Heart right ventricle (tissue), 16 donors: Measurements from ENCODE around the gene COLQ. TPM values are rescaled to one million over a fixed set of nuclear protein-coding genes. Genes with fewer than 3 reads are reported as not detected.

Experiments used
- ATAC-seq, 8 donors: fragments of 200-7000 bp; cut with Tn5 transposase; one replicate each; pipeline ENCODE4 v1.9.1; 2020; ENCODE audit warnings: mild to moderate bottlenecking in 8 of 8, moderate library complexity in 8 of 8, moderate number of reproducible peaks in 1 of 8
- DNase-seq, 2 donors: peaks; one replicate each; pipeline ENCODE4 v3.0.0-alpha.2; 2020
- H3K27ac ChIP-seq, 10 donors: fragments of 200-600 bp; sonication (generic) in 2 of 10; one replicate each; pipeline versions ENCODE4 v1.5.0 to v1.8.0; 2020 to 2022; ENCODE audit warnings: mild to moderate bottlenecking in 3 of 10
- H3K27me3 ChIP-seq, 7 donors: fragments of 200-600 bp; one replicate each; pipeline ENCODE4 v1.8.0; 2021 to 2022; ENCODE audit warnings: mild to moderate bottlenecking in 2 of 7
- H3K36me3 ChIP-seq, 9 donors: fragments of 200-600 bp; sonication (generic) in 1 of 9; one replicate each; pipeline versions ENCODE4 v1.5.0 to v1.8.0; 2020 to 2022; ENCODE audit warnings: mild to moderate bottlenecking in 2 of 9
- H3K4me1 ChIP-seq, 9 donors: fragments of 200-600 bp; sonication (generic) in 1 of 9; one replicate each; pipeline versions ENCODE4 v1.5.0 to v1.8.0; 2020 to 2022; ENCODE audit warnings: mild to moderate bottlenecking in 4 of 9
- H3K4me3 ChIP-seq, 10 donors: fragments of 200-600 bp; sonication (generic) in 2 of 10; one replicate each; pipeline versions ENCODE4 v1.5.0 to v1.8.0; 2020 to 2022; ENCODE audit warnings: mild to moderate bottlenecking in 7 of 10, moderate library complexity in 2 of 10
- H3K9me3 ChIP-seq, 11 donors: fragments of 200-600 bp in 10 of 11; sonication (generic) in 2 of 11; one replicate each; pipeline versions ENCODE4 v1.5.0 to v1.8.0; 2013 to 2022; ENCODE audit warnings: mild to moderate bottlenecking in 2 of 11, control low read depth in 1 of 11, moderate library complexity in 1 of 11
- WGBS, 2 donors: extraction: QIAGEN DNeasy Blood & Tissue Kit; methylation state at CpG; one replicate each; pipeline ENCODE4 v1.1.7; 2013; ENCODE audit warnings: inconsistent platforms in 1 of 2; 5-methylcytosine and 5-hydroxymethylcytosine counted together
- intact Hi-C, 10 donors: fragments of 100-400 bp; cut with DNase I; formaldehyde crosslinking; loops; one replicate each; pipeline versions ENCODE4 v1.11.1 to v1.14.2; 2022
- microRNA-seq, 2 donors: library from miRNA; unstranded; fragments of <30 nt; microRNA quantifications; one replicate each; pipeline ENCODE4 v1.2.0, GENCODE V29; 2021
- polyA plus RNA-seq, 2 donors: library from polyadenylated mRNA; stranded (reverse); fragments of 200-250 nt; gene quantifications; one replicate each; pipeline ENCODE4 v1.2.3, GENCODE V29; 2013
- total RNA-seq, 10 donors: library from RNA; stranded (reverse); fragmentation: NEBNext Ultra II Directional in 3 of 10; extraction: Animal tissue kit (Norgen Biotek cat#: 25700) in 3 of 10; gene quantifications; one replicate each; pipeline versions ENCODE4 v1.2.1 to v1.2.4, GENCODE V29; 2021 to 2023
- TF ChIP-seq, protein P1 (sequence below), 9 donors: fragments of 200-600 bp; sonication (generic) in 2 of 9; IDR thresholded peaks; one replicate each; pipeline versions ENCODE4 v1.5.0 to v1.8.0; 2021 to 2022; ENCODE audit warnings: antibody characterized with exemption in 9 of 9, mild to moderate bottlenecking in 5 of 9, moderate library complexity in 1 of 9
- donor health status: Arrhythmogenic right ventricular cardiomyopathy.
- donor health status: ischemic (EF 13 %, LVEDD 7.1; RV severe dilation, severe dysfunction).
- donor health status: healthy with polysubstance abuse.
- donor health status: DM: no; HTN: yes; CAD: no.
- donor health status: DM: no; HTN: no; CAD: no.
- donor health status: ischemic (EF 25% LVEDD 6.9; RV normal size, moderate dysfunction).
- donor health status: ischemic (EF 25% LVEDD 5.7; RV mildly dilated, moderate dysfunction).
- donor health status: healthy.
- donor health status: DM: yes; HTN: yes; CAD: no.
- donor health status: Ischemic cardiomyopathy.
- donor health status: ischemic (EF 35%, LVEDD 5.7; RV mildly dilated, moderate dysfunction).
- donor health status: nonischemic (EF 11% LVEDD 7.7; RV severe dilation, severe dysfunction).
- donor health status: DM: yes; HTN: yes; CAD: no.
- donor health status: PGD.
- donor health status: ischemic (EF 29% LVEDD 5.4; RV normal size, mild dysfunction).
- donor health status: nonischemic (EF 23%, LVEDD 6.1; RV moderate dilation, normal function).

The COLQ gene
- total and polyA plus RNA-seq, 12 donors = 0.85 to 23.3 (median 13.0) TPM

DNA sequence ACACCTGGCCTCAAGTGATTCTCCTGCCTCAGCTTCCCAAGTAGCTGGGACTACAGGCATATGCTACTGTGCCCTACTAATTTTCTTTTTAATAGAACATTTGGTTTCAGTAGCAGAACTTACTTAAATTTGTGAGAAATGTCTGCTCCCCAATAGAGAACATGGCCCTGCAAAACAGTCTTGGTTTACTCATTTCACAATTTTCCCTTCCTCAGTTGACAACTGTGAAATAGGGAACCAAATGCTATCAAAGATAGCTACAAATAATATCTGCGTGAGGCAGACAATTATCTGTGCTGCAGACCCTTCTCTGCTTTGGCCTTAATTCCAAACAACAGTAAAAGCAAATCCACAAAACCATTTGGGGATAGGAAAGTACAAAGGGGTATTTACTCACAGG, 116.7 kb downstream of the COLQ start:
- 89% methylated on average over 1 of the region's 1 CpG for WGBS, 2 donors
- Histone ChIP-seq H3K4me1 (peaks cover 0 to 34% (median 0%) of the 10 kb centered on the region in 9 donors), H3K4me3 (no peak overlapping the region), H3K27ac (peak overlapping the region in 1 of 10 donors; percentile 55), H3K9me3 (no peaks in the 10 kb centered on the region), H3K27me3 (no peaks in the 10 kb centered on the region), H3K36me3 (peaks cover 0 to 20% (median 0%) of the 10 kb centered on the region in 9 donors)
- no peak for DNase-seq
- ATAC-seq = no peak
- TF ChIP-seq, protein P1, sequence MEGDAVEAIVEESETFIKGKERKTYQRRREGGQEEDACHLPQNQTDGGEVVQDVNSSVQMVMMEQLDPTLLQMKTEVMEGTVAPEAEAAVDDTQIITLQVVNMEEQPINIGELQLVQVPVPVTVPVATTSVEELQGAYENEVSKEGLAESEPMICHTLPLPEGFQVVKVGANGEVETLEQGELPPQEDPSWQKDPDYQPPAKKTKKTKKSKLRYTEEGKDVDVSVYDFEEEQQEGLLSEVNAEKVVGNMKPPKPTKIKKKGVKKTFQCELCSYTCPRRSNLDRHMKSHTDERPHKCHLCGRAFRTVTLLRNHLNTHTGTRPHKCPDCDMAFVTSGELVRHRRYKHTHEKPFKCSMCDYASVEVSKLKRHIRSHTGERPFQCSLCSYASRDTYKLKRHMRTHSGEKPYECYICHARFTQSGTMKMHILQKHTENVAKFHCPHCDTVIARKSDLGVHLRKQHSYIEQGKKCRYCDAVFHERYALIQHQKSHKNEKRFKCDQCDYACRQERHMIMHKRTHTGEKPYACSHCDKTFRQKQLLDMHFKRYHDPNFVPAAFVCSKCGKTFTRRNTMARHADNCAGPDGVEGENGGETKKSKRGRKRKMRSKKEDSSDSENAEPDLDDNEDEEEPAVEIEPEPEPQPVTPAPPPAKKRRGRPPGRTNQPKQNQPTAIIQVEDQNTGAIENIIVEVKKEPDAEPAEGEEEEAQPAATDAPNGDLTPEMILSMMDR (IDR thresholded peaks at IDR 0.05) = no peak
- intact Hi-C loops = loop anchor here in 9 of 10 donors (2.0 to 10.0 kb wide), 5 partner anchors 137 to 290 kb away; partner anchors contain the start of gene CAPN7 (in 1 of the 9)

DNA sequence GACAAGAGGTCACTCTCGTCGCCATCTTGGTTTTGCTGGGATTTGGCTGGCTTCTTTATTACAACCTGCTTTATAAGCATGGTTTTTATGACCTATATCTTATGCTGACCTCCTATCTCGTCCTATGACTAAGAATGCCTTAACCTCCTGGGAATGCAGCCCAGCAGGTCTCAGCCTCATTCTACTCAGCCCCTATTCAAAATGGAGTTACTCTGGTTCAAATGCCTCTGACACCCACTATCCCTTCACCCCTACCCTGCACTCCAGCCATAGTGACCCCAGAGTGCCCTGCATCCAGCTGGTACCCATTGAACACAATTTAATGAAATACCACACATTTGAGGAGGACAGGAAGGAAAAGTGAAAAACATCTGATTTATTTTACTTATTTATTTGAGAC, 117.5 kb downstream of the COLQ start:
- 82 to 86% methylated on average over 3 of the region's 3 CpGs for WGBS, 2 donors
- H3K27me3 ChIP-seq = no peaks in the 10 kb centered on the region
- intact Hi-C loops = loop anchor here in 6 of 10 donors (2.0 to 10.0 kb wide), 4 partner anchors 199 to 289 kb away; partner anchors contain the start of gene CAPN7 (in 1 of the 6)
- DNase-seq (no peak), ATAC-seq (no peak)
- no peak overlapping the region for H3K4me3 ChIP-seq
- TF ChIP-seq, protein P1 (IDR thresholded peaks at IDR 0.05) = no peak
- peaks cover 0 to 12% (median 0%) of the 10 kb centered on the region in 9 donors for H3K36me3 ChIP-seq
- peaks cover 0 to 26% (median 0%) of the 10 kb centered on the region in 9 donors for H3K4me1 ChIP-seq
- H3K27ac ChIP-seq = peak overlapping the region in 1 of 10 donors; percentile 8
- H3K9me3 ChIP-seq = no peaks in the 10 kb centered on the region

DNA sequence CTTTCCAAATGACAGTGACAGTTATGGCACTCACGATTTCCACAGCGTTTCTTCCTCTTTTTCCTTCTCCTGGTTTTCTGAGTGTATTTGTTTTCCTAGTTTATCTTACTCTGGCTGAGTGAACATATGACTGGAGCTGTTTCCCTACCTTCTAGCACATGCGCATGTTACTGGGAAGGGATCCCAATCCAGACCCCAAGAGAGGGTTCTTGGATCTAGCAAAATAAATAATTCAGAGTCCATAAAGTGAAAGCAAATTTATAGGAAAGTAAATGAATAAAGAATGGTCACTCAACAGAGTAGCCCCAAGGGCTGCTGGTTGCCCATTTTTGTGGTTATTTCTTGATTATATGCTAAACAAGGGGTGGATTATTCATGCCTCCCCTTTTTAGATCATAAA, 118.0 kb downstream of the COLQ start:
- peaks cover 0 to 7% (median 0%) of the 10 kb centered on the region in 9 donors for H3K36me3 ChIP-seq
- WGBS, 2 donors = 47 to 65% methylated on average over 3 of the region's 3 CpGs
- no peaks in the 10 kb centered on the region for H3K9me3 ChIP-seq
- H3K27ac ChIP-seq = peak overlapping the region in 1 of 10 donors; percentile 8
- no peak for DNase-seq
- H3K4me1 ChIP-seq = peaks cover 0 to 23% (median 0%) of the 10 kb centered on the region in 9 donors
- intact Hi-C loops = loop anchor here in 5 of 10 donors (5.0 to 10.0 kb wide), 3 partner anchors 199 to 289 kb away; partner anchors contain the start of gene CAPN7 (in 1 of the 5)
- no peak overlapping the region for H3K4me3 ChIP-seq
- H3K27me3 ChIP-seq = no peaks in the 10 kb centered on the region
- no peak for ATAC-seq
- TF ChIP-seq, protein P1 (IDR thresholded peaks at IDR 0.05) = no peak

DNA sequence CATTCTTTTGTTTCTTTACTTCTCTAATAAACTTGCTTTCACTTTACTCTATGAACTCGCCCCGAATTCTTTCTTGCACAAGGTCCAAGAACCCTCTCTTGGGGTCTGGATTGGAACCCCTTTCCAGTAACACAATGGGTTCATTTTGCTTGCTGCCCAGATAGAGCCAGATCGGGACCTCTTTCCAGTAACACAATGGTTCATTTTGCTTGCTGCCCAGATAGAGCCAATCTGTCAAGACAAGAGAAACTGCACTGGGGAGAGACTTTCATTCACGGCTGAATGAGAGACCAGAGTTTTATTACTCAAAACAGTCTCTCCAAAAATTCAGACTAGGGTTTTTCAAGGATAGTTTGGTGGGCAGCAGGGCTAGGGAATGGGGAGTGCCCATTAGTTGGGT, 119.6 kb downstream of the COLQ start:
- WGBS, 2 donors = 82 to 83% methylated on average over 4 of the region's 4 CpGs
- intact Hi-C loops = loop anchor here in 5 of 10 donors (5.0 to 10.0 kb wide), 3 partner anchors 197 to 287 kb away; partner anchors contain the start of gene CAPN7 (in 1 of the 5)
- H3K36me3 ChIP-seq = peaks cover 0 to 3% (median 0%) of the 10 kb centered on the region in 9 donors

More for the DNA sequence above, 119.6 kb downstream of the COLQ start:
- H3K9me3 ChIP-seq = peaks cover 0 to 6% (median 0%) of the 10 kb centered on the region in 11 donors
- H3K27ac ChIP-seq = no peak overlapping the region
- no peaks in the 10 kb centered on the region for H3K27me3 ChIP-seq
- H3K4me1 ChIP-seq = peaks cover 0 to 23% (median 0%) of the 10 kb centered on the region in 9 donors
- no peak for DNase-seq
- ATAC-seq = no peak
- TF ChIP-seq, protein P1 (IDR thresholded peaks at IDR 0.05) = no peak
- H3K4me3 ChIP-seq = no peak overlapping the region

Small RNA genes within 50 kb of the gene (microRNA-seq; reads per million reads assigned to microRNA genes)
- gene MIR4270 = 0 reads per million in 2 donors

Other genes starting within 250 kb of the COLQ start
- gene SH3BP5, start 189.1 kb downstream of the COLQ start, total RNA-seq = 10 to 100 TPM in 4 of 10 donors, 1 to 10 TPM in 6; 6.7 to 22.4 (median 9.4) TPM
- gene SH3BP5, start 189.1 kb downstream of the COLQ start, polyA plus RNA-seq = 10 to 100 TPM in 1 of 2 donors, 1 to 10 TPM in 1; 9.9 to 11.4 TPM
- 10 to 100 TPM in 2 of 10 donors, 1 to 10 TPM in 8; 7.1 to 11.3 (median 9.4) TPM for gene METTL6, start 94.2 kb downstream of the COLQ start, total RNA-seq
- 10 to 100 TPM in 1 of 2 donors, 1 to 10 TPM in 1; 3.8 to 11.0 TPM for gene METTL6, start 94.2 kb downstream of the COLQ start, polyA plus RNA-seq
- gene EAF1, start 94.1 kb downstream of the COLQ start, total RNA-seq = 10 to 100 TPM in 2 of 10 donors, 1 to 10 TPM in 8; 7.0 to 12.4 (median 8.5) TPM
- 1 to 10 TPM; 2.3 to 4.3 TPM for gene EAF1, start 94.1 kb downstream of the COLQ start, polyA plus RNA-seq
- 10 to 100 TPM; 12.4 to 20.5 (median 14.1) TPM for gene HACL1, start 79.9 kb upstream of the COLQ start, total RNA-seq
- 10 to 100 TPM in 1 of 2 donors, 1 to 10 TPM in 1; 7.5 to 11.1 TPM for gene HACL1, start 79.9 kb upstream of the COLQ start, polyA plus RNA-seq
- gene BTD, start 80.0 kb upstream of the COLQ start, total RNA-seq = 10 to 100 TPM in 8 of 10 donors, 1 to 10 TPM in 2; 8.8 to 17.2 (median 13.5) TPM
- 1 to 10 TPM; 4.8 to 8.3 TPM for gene BTD, start 80.0 kb upstream of the COLQ start, polyA plus RNA-seq